ENCODE data around the gene TECRL.

TECRL gene, protein sequence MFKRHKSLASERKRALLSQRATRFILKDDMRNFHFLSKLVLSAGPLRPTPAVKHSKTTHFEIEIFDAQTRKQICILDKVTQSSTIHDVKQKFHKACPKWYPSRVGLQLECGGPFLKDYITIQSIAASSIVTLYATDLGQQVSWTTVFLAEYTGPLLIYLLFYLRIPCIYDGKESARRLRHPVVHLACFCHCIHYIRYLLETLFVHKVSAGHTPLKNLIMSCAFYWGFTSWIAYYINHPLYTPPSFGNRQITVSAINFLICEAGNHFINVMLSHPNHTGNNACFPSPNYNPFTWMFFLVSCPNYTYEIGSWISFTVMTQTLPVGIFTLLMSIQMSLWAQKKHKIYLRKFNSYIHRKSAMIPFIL

DNA sequence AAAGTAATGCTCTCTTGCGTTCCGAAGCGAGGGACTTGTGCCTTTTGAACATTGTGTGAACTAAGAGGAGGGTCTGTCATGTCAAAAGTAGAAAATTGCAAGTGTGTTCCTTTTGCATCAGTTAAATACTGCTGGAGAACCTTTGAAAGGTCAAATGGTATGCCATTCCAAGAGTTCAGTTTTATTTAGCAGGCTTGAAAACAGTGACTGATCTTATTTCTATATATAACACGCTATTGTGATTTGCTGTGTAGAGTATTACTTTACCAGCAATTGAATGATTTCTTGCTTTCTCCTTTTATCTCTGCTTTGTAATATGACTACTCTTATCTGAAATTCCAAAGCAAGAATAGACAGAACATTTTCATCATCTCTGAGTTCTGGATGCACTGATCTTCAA, at the start of gene TECRL:
Gene TECRL, minus strand, starts transcription at position 151 of the 400 bp plus-strand sequence. Its CDS starts 99 bp downstream, at position 52.
- no peak for DNase-seq (ENCODE audit: low read depth)

GRCh38 chr4:64432674-64433073, 23.4 kb upstream of the TECRL start:
- no peak for DNase-seq (ENCODE audit: low read depth)

GRCh38 chr4:64430933-64431332, 21.7 kb upstream of the TECRL start:
- no peak for DNase-seq (ENCODE audit: low read depth)

- DNase-seq (ENCODE audit: low read depth): no peak
Measured at GRCh38 chr4:64417974-64418373, 8.7 kb upstream of the TECRL start.

DNA sequence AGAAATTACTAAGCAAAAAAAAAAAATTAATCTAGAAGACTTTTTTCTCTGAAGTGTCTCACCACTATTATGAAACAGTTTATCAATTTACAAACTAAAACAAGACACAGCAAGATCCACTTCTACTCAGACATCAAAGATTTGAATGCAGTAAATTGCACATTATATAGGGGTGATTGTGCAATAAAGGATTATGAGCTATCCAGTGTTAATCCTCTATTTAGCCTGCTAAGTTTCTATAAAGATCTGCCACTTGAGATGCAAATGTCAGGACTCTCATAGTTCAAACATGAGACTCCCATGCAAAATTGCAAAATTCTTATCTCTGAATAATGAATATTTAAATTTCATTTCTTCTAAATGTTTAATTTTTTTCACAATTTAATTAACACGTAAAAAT, 2.2 kb downstream of the TECRL start:
- DNase-seq (ENCODE audit: low read depth): no peak

DNA sequence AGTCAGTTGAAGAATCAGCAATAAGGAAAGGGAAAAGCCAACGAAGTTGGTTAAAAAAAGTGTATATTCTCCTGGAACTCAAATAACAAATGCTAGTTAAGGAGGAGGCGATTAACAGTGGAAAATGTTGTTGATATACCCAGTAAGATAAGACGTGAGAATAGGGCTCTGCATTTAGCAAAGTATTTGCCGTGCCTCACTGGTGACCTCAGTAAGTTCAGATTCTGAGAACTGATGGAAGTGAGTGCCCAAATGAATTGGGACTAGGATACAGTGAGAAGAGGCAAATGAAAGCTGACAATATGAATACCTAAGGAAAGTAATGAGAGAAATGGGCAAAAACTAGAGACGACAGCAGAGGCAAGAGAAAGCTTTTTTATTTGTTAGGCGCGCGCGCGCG, 3.5 kb downstream of the TECRL start:
- DNase-seq (ENCODE audit: low read depth): no peak

DNA sequence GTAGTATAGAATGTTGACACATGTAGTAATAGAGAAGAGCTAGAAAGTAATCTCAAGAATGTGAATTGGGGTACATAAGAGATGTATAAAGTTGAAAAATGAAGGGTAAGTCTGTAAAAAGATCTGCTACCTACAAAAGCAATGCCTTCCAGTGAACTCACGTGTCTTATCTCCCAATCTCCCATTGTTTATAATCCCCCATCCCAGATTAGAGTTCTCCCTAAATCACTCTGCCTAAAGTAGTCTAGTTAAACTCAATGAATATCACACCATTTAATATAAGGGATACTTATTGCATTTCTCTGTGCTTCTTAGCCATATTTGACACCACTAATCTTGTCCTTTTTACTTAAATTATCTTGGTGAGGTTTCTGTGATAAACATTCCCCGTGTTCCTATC, 6.6 kb downstream of the TECRL start:
- DNase-seq (ENCODE audit: low read depth): no peak

- DNase-seq (ENCODE audit: low read depth): no peak
Measured at GRCh38 chr4:64399313-64400109, 9.7 kb downstream of the TECRL start.

DNA sequence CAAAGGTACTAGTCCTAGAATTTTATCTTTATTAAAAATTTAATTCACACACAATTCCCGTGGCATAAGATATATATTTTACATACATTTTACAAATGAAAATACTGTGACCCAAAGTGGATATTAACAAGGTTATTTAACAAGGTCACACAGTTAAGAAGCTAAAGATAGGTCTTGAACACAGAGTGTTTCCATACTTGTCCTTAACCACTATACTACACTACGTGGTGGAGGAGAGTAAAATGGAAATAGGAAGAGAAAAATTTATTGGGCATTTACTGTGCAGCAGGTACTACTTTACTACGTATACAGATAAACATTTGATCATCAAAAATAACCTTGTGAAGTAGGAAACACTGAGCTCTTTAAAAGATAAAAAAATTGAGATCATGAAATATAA, 14.8 kb downstream of the TECRL start:
- DNase-seq (ENCODE audit: low read depth): no peak

DNA sequence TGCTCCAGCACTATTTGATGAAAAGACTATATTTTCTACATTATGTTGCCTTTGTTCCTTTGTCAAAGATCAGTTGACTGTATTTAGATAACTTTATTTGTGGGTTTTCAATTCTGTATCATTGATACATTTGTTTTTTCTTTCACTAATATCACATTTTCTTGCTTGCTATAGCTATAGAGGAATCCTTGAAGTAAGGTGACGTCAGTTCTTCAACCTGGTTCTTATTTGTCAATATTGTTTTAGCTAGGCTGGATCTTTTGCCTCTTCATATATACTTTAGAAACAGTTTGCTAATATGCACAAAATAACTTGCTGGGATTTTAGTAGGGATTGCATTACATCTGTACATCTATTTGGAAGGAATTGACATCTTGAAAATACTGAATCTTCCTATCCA, 21.0 kb downstream of the TECRL start:
- no peak for DNase-seq (ENCODE audit: low read depth)

DNA sequence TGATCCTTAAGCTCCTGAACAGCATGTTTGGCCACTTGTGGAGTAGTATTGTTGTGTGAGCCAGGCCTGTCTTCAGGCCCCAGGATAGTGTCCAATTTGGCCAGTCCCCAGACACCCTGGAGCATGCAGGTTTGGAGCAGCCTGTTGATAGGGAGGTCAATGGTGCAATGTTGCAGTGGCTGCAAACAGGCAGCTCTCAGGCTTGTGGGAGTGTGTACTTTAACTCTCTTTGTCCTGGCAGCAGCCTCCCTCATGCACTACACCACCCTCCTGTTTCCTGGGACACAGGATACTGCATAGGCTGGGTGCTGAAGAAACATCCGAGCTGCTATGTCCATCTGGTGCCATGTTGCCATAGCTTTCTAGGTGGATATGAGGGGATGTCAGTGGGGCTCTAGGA, 24.0 kb downstream of the TECRL start:
- DNase-seq (ENCODE audit: low read depth): no peak

DNA sequence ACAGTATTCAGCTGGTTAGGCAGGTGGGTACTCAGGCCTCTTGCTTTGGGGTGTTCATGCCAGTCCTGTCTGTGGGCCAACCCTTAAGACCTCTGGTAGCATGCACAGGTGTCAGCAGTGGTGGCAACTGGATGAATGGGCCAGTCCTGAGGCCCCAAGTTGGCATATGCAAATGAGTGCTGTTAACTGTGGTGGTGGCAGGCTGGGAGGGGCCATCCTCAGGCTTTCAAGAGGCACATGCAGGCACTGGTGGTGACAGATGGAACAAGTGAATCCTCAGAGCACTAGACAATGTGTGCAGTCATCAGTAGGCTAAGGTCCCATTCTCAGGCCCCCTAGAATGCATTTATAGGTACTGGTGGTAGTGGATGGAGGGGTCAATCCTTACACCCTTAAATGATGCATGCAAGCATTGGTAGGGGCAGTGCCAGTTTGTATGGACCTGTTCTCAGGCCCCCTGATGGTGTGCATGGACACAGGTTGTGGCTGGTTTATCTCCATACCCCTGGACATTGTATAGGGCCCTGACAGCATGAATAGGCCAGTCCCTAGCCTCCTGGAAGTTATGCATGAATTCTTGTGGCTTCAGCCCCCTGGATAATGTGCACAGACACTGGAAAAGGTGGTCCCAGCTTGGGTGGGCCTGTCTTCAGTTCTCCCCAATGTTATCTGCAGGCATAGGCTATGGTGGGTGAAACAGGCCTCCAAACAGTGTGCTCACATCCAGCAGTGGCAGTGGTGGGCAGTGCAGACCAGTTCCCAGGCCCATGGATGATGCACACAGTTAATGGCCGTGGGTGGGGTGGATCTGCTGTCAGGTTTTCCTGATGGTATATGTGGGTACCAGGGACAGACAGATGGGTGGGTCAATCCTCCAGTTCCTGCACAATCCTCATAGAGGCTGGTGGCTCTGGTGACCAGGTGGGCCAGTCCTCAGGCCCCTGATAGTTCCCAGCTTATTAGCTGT, 24.7 kb downstream of the TECRL start:
- no peak for DNase-seq (ENCODE audit: low read depth)

DNA sequence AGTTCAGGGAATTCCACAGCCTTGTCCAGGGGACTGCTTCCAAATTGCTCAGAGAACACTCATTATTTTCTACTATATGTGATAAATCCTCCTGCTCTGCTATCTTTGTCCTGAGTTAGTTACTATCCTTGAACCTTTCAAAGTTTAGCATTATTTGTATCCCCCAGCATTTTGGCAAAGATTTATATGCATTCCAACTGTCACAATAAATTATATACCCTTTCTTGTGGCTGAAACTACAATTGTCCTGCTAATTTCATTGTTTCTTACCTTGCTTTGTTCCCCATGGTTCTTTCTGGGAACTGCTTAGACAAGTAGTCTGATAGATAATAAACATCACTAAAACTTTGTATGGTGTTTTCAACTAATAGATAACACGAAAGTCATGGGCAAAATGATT, 40.5 kb downstream of the TECRL start:
- DNase-seq (ENCODE audit: low read depth): no peak

- no peak for DNase-seq (ENCODE audit: low read depth)
Measured at GRCh38 chr4:64361399-64361740, 47.9 kb downstream of the TECRL start.

DNA sequence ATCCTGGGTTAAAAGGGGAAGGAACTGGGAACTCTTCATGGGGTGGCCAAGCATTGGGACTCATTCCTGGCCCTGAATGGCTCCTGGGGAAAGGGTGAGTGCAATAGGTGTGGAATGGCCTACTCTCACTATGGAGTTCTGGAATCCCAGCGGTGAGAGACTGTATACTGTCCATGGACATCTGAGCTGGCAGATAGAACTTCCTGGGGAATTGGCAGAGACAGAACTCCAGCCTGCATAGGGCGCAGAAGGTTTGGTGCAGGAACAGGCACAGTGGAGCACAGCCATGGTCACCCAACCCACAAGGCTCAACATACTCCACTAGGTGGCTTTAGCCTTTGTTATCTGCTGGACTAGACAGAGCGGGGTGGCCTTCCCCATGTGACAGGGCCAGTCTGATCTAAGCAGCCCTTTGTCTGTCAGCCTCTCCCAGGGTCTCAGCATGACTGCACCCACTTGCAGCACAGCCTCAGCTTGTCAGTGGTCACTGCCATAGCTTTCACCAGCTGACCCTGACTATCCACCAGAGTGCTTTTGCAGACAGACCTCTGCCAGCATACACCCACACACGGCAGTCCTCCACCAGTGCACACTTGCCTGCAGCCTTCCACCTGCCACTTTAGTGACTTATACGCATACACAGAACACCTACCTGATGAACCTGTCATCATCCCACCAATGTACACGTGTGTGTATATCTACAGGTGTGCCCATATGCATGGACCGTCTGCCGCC, 48.4 kb downstream of the TECRL start:
- no peak for DNase-seq (ENCODE audit: low read depth)

DNA sequence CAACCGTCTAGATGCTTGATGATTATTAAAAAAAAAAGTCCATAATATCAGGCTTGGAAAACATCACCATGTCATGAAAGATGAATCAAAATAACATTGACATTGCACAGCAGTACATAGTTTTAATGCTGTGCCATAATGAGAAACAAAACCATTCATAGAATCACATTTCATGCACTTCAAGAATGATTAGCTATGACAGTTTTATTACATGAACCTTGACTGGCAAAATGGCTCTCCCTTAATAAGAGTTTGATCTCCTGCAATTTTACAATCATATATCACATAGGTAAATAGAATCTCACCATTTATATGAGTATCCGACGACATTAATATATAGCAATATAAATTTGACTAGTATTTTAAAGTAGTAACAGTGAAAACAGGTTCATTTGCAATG, 49.8 kb downstream of the TECRL start:
- no peak for DNase-seq (ENCODE audit: low read depth)

GRCh38 chr4:64353904-64354303, 55.3 kb downstream of the TECRL start:
- no peak for DNase-seq (ENCODE audit: low read depth)

GRCh38 chr4:64341711-64342110, 67.5 kb downstream of the TECRL start:
- DNase-seq (ENCODE audit: low read depth): no peak

DNA sequence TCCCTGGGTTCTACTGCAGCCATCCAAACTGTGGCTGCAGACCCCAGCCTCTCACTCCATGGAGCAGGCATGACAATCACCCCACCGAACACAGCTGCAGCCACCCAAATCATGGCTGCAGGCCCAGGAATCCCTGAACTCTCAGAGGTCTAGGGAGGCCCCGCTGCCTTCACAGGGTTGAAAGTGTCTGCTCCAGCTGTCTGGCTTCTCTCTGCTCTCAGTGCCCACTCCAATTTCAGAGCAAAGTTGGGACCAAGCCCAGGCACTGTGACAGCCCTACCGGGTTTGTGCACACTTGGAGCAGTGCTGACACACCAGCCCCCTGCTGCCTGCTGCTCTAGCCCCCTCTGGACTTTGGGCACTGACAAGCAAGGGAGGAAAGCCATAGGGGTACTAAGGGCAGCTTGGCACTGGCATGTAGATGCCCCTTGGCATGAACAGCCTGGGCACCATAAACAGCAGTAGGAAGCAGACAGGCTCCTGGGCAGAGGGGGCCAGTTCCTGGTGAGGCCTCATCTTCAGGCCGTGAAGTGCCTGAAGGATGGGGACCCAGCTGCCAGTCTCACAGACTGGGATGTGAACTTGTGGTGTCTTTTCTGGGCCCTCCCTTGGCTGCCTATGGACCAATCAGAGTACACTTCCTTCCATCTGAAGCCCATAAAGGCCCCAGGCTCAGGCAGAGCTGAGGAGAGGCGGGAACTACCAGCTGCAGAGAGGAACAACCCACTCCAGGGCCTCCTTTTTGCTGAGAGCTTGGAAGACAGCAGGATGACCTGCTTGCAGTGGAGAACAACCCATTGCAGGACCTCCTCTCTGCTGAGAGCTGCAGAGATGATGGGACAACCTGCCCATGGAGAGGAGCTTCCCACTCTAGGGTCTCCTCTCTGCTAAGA, 68.8 kb downstream of the TECRL start:
- no peak for DNase-seq (ENCODE audit: low read depth)

DNA sequence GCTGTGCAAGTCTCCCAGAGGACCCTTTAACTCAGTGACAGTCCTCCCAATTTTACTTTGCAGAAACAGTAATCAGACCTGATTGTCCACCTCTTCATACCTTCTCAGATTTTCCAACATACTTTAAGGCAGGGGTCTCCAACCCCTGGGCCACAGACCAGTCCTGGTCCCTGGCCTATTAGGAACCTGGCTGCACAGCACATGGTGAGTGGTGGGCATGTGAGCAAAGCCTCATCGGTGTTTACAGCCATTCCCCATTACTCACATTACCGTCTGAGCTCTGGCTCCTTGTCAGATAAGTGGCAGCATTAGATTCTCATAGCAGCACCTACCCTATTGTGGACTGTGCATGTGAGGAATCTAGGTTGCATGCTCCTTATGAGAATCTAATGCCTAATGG, 74.3 kb downstream of the TECRL start:
- no peak for DNase-seq (ENCODE audit: low read depth)

DNA sequence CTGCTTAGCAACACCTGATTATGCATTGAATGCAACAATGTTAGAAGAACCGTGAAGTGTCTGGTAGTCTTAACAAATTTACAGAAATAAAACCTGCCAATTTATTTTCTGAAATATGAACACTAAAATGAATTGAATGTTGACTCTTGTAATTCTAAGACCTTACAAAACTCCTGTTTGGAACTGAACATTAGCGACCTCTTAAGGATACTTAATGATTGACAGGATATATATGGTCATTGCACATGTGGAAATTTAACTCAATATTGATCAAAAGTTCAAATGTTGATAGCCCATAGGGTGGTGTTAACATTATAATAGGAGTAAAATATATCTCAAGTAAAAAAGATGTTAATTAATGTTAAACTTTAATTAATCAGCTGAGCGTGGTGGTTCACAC, 79.1 kb downstream of the TECRL start:
- no peak for DNase-seq (ENCODE audit: low read depth)
